Naive thymus-derived CD8-positive, alpha-beta T cell (primary cell): ENCODE results near the gene SLC13A3. TPM values are rescaled to one million over a fixed set of nuclear protein-coding genes. Genes with fewer than 3 reads are reported as not detected.
A peak's percentile ranks its signal among the peaks of the same experiment; 100 is the strongest.

ENCODE experiments used
- ATAC-seq, 2 donors: fragments of 150-1000 bp; cut with Tn5 transposase in 1 of 2; sonication (Bioruptor Pico), chemical (Tn5 transposase) in 1 of 2; 1 replicate in 1 of 2; 2 replicates in 1 of 2; pipeline ENCODE4 v1.10.0; 2021; ENCODE audit warnings: mild to moderate bottlenecking in 2 of 2, moderate library complexity in 2 of 2
- POLR2A ChIA-PET: fragments of 350-600 bp; sonication (Branson Sonifier 250); formaldehyde crosslinking; loops from one replicate; lab custom pipeline; 2021; ENCODE audit warnings: antibody characterized with exemption; lab: Charles Lee
- DNase-seq, 10 donors: peaks; one replicate each; pipeline versions ENCODE4 v3.0.0 to v3.0.0-alpha.2; 2020 to 2022
- H3K27ac Mint-ChIP-seq, 10 donors: one replicate each; pipeline ENCODE4 v1.8.0; 2020 to 2022; ENCODE audit warnings: mild to moderate bottlenecking in 10 of 10, mixed read lengths in 10 of 10, moderate library complexity in 4 of 10, inconsistent platforms in 1 of 10
- H3K27me3 Mint-ChIP-seq, 5 donors: one replicate each; pipeline ENCODE4 v1.8.0; 2021 to 2022; ENCODE audit warnings: mixed read lengths in 5 of 5
- H3K36me3 Mint-ChIP-seq, 3 donors: one replicate each; pipeline ENCODE4 v1.8.0; 2020 to 2022; ENCODE audit warnings: mixed read lengths in 3 of 3, mild to moderate bottlenecking in 2 of 3, inconsistent platforms in 1 of 3
- H3K4me1 Mint-ChIP-seq, 4 donors: one replicate each; pipeline ENCODE4 v1.8.0; 2021 to 2022; ENCODE audit warnings: mixed read lengths in 4 of 4
- H3K4me3 Mint-ChIP-seq, 10 donors: one replicate each; pipeline ENCODE4 v1.8.0; 2020 to 2022; ENCODE audit warnings: mild to moderate bottlenecking in 10 of 10, mixed read lengths in 10 of 10, moderate library complexity in 6 of 10, inconsistent platforms in 1 of 10
- H3K9me3 Mint-ChIP-seq, 9 donors: one replicate each; pipeline ENCODE4 v1.8.0; 2020 to 2022; ENCODE audit warnings: mixed read lengths in 9 of 9, mild to moderate bottlenecking in 3 of 9, inconsistent platforms in 1 of 9, moderate library complexity in 1 of 9
- polyA plus RNA-seq, 3 donors: library from polyadenylated mRNA; unstranded; fragments of 300-500 nt; fragmentation: Illumina TruSeq; gene quantifications; one replicate each; pipeline ENCODE4 v1.2.3, GENCODE V29; 2021
- total RNA-seq, 8 experiments: library from RNA in 2 of 8; stranded (reverse) in 2 of 8; gene quantifications; one replicate each; pipeline ENCODE4 v1.2.3 and lab custom pipeline; 2021 to 2026

SLC13A3 gene
- total and polyA plus RNA-seq, 5 experiments from 2014 or later, result 0.31 TPM; not detected in 4

- no peaks in the 10 kb centered on the region for H3K4me1 Mint-ChIP-seq
- POLR2A ChIA-PET, result no interaction called here
Observed at GRCh38 chr20:46530640-46531039, 120.6 kb downstream of the SLC13A3 start.

GRCh38 chr20:46523696-46524328, 127.4 kb downstream of the SLC13A3 start:
- Mint-ChIP-seq H3K36me3 (no peaks in the 10 kb centered on the region), H3K27ac (no peak overlapping the region), H3K4me1 (no peaks in the 10 kb centered on the region), H3K4me3 (no peak overlapping the region), H3K9me3 (peaks cover 0 to 5% (median 0%) of the 10 kb centered on the region in 9 donors), H3K27me3 (peaks cover 17 to 40% (median 23%) of the 10 kb centered on the region in 5 donors)
- POLR2A ChIA-PET, result no interaction called here
- ATAC-seq, result no peak
- no peak for DNase-seq

More at GRCh38 chr20:46530640-46531039, 120.6 kb downstream of the SLC13A3 start:
- DNase-seq (no peak), ATAC-seq (no peak)
- H3K27me3 Mint-ChIP-seq, result peaks cover 11 to 39% (median 19%) of the 10 kb centered on the region in 5 donors
- H3K36me3 Mint-ChIP-seq, result no peaks in the 10 kb centered on the region
- no peaks in the 10 kb centered on the region for H3K9me3 Mint-ChIP-seq
- no peak overlapping the region for H3K4me3 Mint-ChIP-seq
- no peak overlapping the region for H3K27ac Mint-ChIP-seq

GRCh38 chr20:46523108-46523507, 128.2 kb downstream of the SLC13A3 start:
- POLR2A ChIA-PET, result no interaction called here
- H3K9me3 Mint-ChIP-seq, result peaks cover 0 to 5% (median 0%) of the 10 kb centered on the region in 9 donors
- no peak overlapping the region for H3K4me3 Mint-ChIP-seq
- H3K4me1 Mint-ChIP-seq, result no peaks in the 10 kb centered on the region
- ATAC-seq (no peak), DNase-seq (no peak)
- no peak overlapping the region for H3K27ac Mint-ChIP-seq
- H3K36me3 Mint-ChIP-seq, result no peaks in the 10 kb centered on the region
- H3K27me3 Mint-ChIP-seq, result peaks cover 17 to 35% (median 23%) of the 10 kb centered on the region in 5 donors

- DNase-seq (peak in 9 of 10 donors; percentile 4 to 66 (median 24)), ATAC-seq (peak; percentile 67 to 72)
- no peak overlapping the region for H3K4me3 Mint-ChIP-seq
- no peaks in the 10 kb centered on the region for H3K4me1 Mint-ChIP-seq
- POLR2A ChIA-PET, result no interaction called here
- H3K27ac Mint-ChIP-seq, result no peak overlapping the region
- H3K9me3 Mint-ChIP-seq, result peaks cover 0 to 5% (median 0%) of the 10 kb centered on the region in 9 donors
- H3K27me3 Mint-ChIP-seq, result peaks cover 13 to 26% (median 17%) of the 10 kb centered on the region in 5 donors
- no peaks in the 10 kb centered on the region for H3K36me3 Mint-ChIP-seq
Observed at GRCh38 chr20:46520976-46521579, 130.2 kb downstream of the SLC13A3 start.

- no peak for DNase-seq
- POLR2A ChIA-PET, result no interaction called here
- Mint-ChIP-seq H3K4me3 (no peak overlapping the region), H3K4me1 (no peaks in the 10 kb centered on the region), H3K36me3 (no peaks in the 10 kb centered on the region), H3K27ac (no peak overlapping the region), H3K27me3 (peaks cover 15 to 24% (median 17%) of the 10 kb centered on the region in 5 donors), H3K9me3 (peaks cover 0 to 5% (median 0%) of the 10 kb centered on the region in 9 donors)
- no peak for ATAC-seq
Observed at GRCh38 chr20:46520540-46520939, 130.7 kb downstream of the SLC13A3 start.

GRCh38 chr20:46519471-46520068, 131.7 kb downstream of the SLC13A3 start:
- POLR2A ChIA-PET, result no interaction called here
- no peak overlapping the region for H3K4me3 Mint-ChIP-seq
- no peaks in the 10 kb centered on the region for H3K4me1 Mint-ChIP-seq
- H3K9me3 Mint-ChIP-seq, result peaks cover 0 to 5% (median 0%) of the 10 kb centered on the region in 9 donors
- H3K36me3 Mint-ChIP-seq, result no peaks in the 10 kb centered on the region
- no peak overlapping the region for H3K27ac Mint-ChIP-seq
- DNase-seq (no peak), ATAC-seq (no peak)
- peaks cover 13 to 29% (median 20%) of the 10 kb centered on the region in 5 donors for H3K27me3 Mint-ChIP-seq

GRCh38 chr20:46512943-46513844, 138.1 kb downstream of the SLC13A3 start, which contains the start of gene ZNF334:
TSS of gene ZNF334 (minus strand) at chr20:46513559. CDS start at chr20:46512102, 1,457 bp downstream.
- peaks cover 0 to 4% (median 0%) of the 10 kb centered on the region in 3 donors for H3K36me3 Mint-ChIP-seq
- peaks cover 4 to 10% (median 7%) of the 10 kb centered on the region in 4 donors for H3K4me1 Mint-ChIP-seq
- peak within 1 kb of the TSS in 1 of 10 donors; percentile 49 for H3K27ac Mint-ChIP-seq
- peak within 1 kb of the TSS; percentile 72 to 85 (median 78) for H3K4me3 Mint-ChIP-seq
- ATAC-seq (peak in 1 of 2 donors; percentile 53), DNase-seq (no peak)
- H3K27me3 Mint-ChIP-seq, result peaks cover 18 to 48% (median 36%) of the 10 kb centered on the region in 5 donors
- peaks cover 0 to 2% (median 0%) of the 10 kb centered on the region in 9 donors for H3K9me3 Mint-ChIP-seq
- POLR2A ChIA-PET, result no interaction called here

GRCh38 chr20:46509523-46509922, 141.7 kb downstream of the SLC13A3 start:
- H3K27me3 Mint-ChIP-seq, result peaks cover 19 to 68% (median 34%) of the 10 kb centered on the region in 5 donors
- DNase-seq (no peak), ATAC-seq (no peak)
- peaks cover 4 to 10% (median 7%) of the 10 kb centered on the region in 4 donors for H3K4me1 Mint-ChIP-seq
- POLR2A ChIA-PET, result no interaction called here
- H3K36me3 Mint-ChIP-seq, result peaks cover 0 to 4% (median 0%) of the 10 kb centered on the region in 3 donors
- H3K9me3 Mint-ChIP-seq, result peaks cover 0 to 3% (median 0%) of the 10 kb centered on the region in 9 donors
- no peak overlapping the region for H3K27ac Mint-ChIP-seq
- no peak overlapping the region for H3K4me3 Mint-ChIP-seq

Other genes starting within 250 kb of the SLC13A3 start
- gene ELMO2, start 244.8 kb downstream of the SLC13A3 start, total RNA-seq, result 10 to 100 TPM; 56.0 to 58.0 TPM
- gene ELMO2, start 244.8 kb downstream of the SLC13A3 start, polyA plus RNA-seq, result 10 to 100 TPM; 26.2 to 51.1 (median 34.9) TPM
- gene ZNF334, start 137.9 kb downstream of the SLC13A3 start, total RNA-seq, result under 1 TPM; 0.81 to 0.91 TPM
- gene ZNF334, start 137.9 kb downstream of the SLC13A3 start, polyA plus RNA-seq, result under 1 TPM in 1 of 3 donors, not detected in 2; 0.26 TPM
- not detected for gene OCSTAMP, start 100.8 kb downstream of the SLC13A3 start, total RNA-seq
- gene OCSTAMP, start 100.8 kb downstream of the SLC13A3 start, polyA plus RNA-seq, result not detected
- gene TP53RK, start 38.0 kb upstream of the SLC13A3 start, total RNA-seq, result 10 to 100 TPM; 23.7 to 24.5 TPM
- 10 to 100 TPM; 10.9 to 15.2 (median 14.0) TPM for gene TP53RK, start 38.0 kb upstream of the SLC13A3 start, polyA plus RNA-seq
- gene SLC2A10, start 58.2 kb upstream of the SLC13A3 start, total RNA-seq, result under 1 TPM in 1 of 2 experiments, not detected in 1; 0.83 TPM
- gene SLC2A10, start 58.2 kb upstream of the SLC13A3 start, polyA plus RNA-seq, result not detected
- gene EYA2, start 243.4 kb upstream of the SLC13A3 start, total RNA-seq, result not detected
- not detected for gene EYA2, start 243.4 kb upstream of the SLC13A3 start, polyA plus RNA-seq